Activated CD8-positive, alpha-beta memory T cell treated with anti-CD3 and anti-CD28 coated beads, Interleukin-2, amount 50 U/mL, for 1 hour (primary cell): ENCODE measurements around the gene KCTD11.

Experiments
- DNase-seq: peaks from one replicate; pipeline ENCODE4 v3.0.0-alpha.2; 2020; ENCODE audit errors: extremely low read depth

The KCTD11 gene

GRCh38 chr17:7351665-7352502 lies at the start of gene KCTD11:
KCTD11 (plus strand) TSS chr17:7352162.
- peak; percentile 66 for DNase-seq

GRCh38 chr17:7304179-7304578 lies 47.8 kb upstream of the KCTD11 start:
- no peak for DNase-seq

- peak; percentile 100 for DNase-seq
These were observed 44.9 kb upstream of the KCTD11 start, which contains the start of gene EIF5A for GRCh38 chr17:7306911-7307685. EIF5A (plus strand) TSS chr17:7307628; CDS start chr17:7309636, 2,008 bp downstream.

GRCh38 chr17:7307686-7308624 lies 44.0 kb upstream of the KCTD11 start:
- no peak for DNase-seq

GRCh38 chr17:7308625-7309433 lies 43.1 kb upstream of the KCTD11 start:
- peak; percentile 88 for DNase-seq

GRCh38 chr17:7309628-7310027 lies 42.3 kb upstream of the KCTD11 start:
- DNase-seq, result no peak

GRCh38 chr17:7311110-7311705 lies 40.8 kb upstream of the KCTD11 start:
- no peak for DNase-seq

GRCh38 chr17:7312432-7313087 lies 39.4 kb upstream of the KCTD11 start:
- DNase-seq, result no peak

GRCh38 chr17:7313088-7313889 lies 38.7 kb upstream of the KCTD11 start:
- no peak for DNase-seq

GRCh38 chr17:7313890-7314718 lies 37.9 kb upstream of the KCTD11 start:
- DNase-seq, result no peak

GRCh38 chr17:7314719-7315569 lies 37.0 kb upstream of the KCTD11 start, which contains the start of gene GPS2:
GPS2 (minus strand) TSS chr17:7315360; CDS start chr17:7315052, 308 bp downstream.
- DNase-seq, result peak; percentile 82

- DNase-seq, result no peak
These were observed 36.3 kb upstream of the KCTD11 start for GRCh38 chr17:7315570-7316235.

GRCh38 chr17:7317161-7317803 lies 34.7 kb upstream of the KCTD11 start:
- no peak for DNase-seq

GRCh38 chr17:7318121-7318860 lies 33.7 kb upstream of the KCTD11 start:
- DNase-seq, result no peak

GRCh38 chr17:7321466-7321865 lies 30.5 kb upstream of the KCTD11 start:
- DNase-seq, result no peak
